CD4-positive, alpha-beta T cell treated with Interleukin-2 at 100 ng/mL for 4 hours (primary cell): Measurements from ENCODE around the gene DCST1.

ENCODE experiments used
- DNase-seq: peaks from one replicate; pipeline ENCODE4 v3.0.0-alpha.2; 2020; ENCODE audit warnings: low spot score

The DCST1 gene

DNA sequence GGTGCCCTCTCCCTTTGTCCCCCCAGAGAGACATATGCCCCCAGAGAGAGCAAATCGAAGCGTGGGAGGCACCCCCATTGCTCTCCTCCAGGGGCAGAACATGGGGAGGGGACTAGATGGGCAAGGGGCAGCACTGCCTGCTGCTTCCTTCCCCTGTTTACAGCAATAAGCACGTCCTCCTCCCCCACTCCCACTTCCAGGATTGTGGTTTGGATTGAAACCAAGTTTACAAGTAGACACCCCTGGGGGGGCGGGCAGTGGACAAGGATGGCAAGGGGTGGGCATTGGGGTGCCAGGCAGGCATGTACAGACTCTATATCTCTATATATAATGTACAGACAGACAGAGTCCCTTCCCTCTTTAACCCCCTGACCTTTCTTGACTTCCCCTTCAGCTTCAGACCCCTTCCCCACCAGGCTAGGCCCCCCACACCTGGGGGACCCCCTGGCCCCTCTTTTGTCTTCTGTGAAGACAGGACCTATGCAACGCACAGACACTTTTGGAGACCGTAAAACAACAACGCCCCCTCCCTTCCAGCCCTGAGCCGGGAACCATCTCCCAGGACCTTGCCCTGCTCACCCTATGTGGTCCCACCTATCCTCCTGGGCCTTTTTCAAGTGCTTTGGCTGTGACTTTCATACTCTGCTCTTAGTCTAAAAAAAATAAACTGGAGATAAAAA lies 53.4 kb downstream of the DCST1 start:
- no peak for DNase-seq

DNA sequence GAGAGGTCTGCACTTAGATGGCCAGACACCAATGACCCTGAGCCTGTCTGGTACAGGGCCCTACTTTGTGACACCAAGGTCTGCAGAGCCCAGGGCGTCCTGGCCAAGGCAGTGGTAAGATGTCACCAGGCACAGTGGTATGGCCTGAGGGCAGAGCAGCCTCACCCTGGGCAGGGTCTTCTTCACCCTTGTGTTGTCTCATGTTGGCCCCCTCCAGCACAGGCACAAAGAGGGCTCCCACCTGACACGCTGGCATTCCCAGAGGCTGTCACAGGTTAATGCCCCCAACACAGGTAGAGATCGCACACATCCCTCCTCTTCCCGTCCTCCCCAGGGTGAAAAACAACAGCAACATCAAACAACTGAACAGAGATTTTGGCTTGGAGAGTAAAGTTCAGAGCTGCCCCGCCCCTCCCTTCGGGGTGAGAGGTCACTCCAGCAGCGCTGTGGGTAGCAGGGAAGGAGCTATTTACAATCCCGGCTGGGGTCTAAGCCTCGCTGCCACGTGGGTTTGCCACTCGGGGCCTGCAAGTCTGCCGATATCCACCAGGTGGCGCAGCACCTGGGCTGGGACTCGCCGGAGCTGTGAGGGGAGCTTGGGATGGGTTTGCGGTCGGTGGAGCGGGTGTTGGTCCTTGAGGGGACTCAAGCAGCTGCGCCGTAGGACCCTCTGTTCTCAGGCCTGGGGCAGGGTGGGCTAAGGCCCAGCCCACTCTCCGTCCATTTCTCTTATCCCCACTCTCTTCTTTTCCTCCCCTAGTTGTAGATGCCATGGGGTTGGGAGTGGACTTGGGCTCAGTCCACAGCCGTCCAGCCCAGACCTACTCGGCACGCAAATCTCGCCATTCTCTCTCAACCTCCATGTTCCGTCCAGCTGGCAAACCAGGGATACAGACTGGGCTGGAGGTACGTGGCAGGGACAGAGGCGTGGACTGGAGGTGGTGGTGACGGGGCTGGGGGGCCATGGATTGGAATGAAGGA lies 57.7 kb downstream of the DCST1 start:
- peak; percentile 83 for DNase-seq

GRCh38 chr1:155092131-155092530 lies 58.5 kb downstream of the DCST1 start:
- DNase-seq, result no peak

- no peak for DNase-seq
Measured at GRCh38 chr1:155092641-155093040, 59.0 kb downstream of the DCST1 start.

- peak; percentile 29 for DNase-seq
Measured at GRCh38 chr1:155093911-155094621, 60.4 kb downstream of the DCST1 start.

GRCh38 chr1:155094622-155094948 lies 61.0 kb downstream of the DCST1 start:
- no peak for DNase-seq

GRCh38 chr1:155099331-155099730 lies 65.7 kb downstream of the DCST1 start:
- no peak for DNase-seq
